Measurements from ENCODE around the gene ITPKB.

The ITPKB gene

DNA sequence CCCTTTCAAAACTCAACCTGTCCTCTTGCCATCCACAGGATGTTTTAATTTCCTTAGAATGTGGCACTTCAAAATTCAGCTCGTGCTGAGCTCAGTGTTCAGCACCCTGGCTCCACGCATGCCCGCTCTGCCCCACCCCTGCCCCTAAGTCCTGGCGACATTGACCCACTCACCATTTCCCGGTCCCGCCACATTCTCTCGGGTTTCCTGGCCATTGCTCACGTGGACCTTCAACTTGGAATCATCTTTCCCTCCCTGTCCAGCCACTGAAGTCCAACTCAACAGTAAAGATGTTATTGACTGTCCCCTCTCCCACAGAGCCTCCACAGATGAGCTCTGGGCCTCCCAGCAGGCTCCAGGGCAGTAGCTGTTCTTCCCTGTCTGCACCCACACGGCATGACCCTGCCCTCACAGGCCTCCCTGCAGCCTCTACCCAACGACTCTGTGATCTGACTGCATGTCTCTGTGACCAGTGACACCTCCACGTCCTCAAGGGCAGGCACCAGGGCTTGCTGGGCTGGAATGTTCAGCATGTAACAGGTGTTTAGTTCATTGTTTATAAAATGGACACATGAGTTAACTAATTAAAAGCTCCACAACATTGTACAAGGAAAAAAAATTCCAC, 53.8 kb downstream of the ITPKB start:
- DNase-seq (ENCODE audit: low read depth in 2 of 2) = no peak

DNA sequence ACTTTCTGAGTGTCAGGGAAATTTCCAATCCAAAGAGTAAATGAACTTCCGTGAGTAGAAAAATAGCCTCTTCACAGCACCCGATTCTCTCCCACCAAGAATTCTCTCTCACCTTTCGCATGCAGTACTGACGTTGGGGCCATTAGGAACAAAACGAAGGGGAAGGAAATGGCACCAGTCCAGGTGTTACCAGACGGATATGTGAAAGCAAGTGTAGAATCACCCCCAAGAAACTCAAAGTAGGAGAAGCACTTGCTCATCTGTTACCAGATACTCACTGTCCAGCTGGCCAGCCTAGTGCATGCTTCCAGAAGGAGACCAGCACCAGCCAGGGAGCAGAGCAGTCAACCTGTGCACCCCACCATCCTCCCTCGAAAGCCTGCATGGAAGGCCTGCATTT, 55.1 kb downstream of the ITPKB start:
- DNase-seq (ENCODE audit: low read depth in 2 of 2) = no peak

DNA sequence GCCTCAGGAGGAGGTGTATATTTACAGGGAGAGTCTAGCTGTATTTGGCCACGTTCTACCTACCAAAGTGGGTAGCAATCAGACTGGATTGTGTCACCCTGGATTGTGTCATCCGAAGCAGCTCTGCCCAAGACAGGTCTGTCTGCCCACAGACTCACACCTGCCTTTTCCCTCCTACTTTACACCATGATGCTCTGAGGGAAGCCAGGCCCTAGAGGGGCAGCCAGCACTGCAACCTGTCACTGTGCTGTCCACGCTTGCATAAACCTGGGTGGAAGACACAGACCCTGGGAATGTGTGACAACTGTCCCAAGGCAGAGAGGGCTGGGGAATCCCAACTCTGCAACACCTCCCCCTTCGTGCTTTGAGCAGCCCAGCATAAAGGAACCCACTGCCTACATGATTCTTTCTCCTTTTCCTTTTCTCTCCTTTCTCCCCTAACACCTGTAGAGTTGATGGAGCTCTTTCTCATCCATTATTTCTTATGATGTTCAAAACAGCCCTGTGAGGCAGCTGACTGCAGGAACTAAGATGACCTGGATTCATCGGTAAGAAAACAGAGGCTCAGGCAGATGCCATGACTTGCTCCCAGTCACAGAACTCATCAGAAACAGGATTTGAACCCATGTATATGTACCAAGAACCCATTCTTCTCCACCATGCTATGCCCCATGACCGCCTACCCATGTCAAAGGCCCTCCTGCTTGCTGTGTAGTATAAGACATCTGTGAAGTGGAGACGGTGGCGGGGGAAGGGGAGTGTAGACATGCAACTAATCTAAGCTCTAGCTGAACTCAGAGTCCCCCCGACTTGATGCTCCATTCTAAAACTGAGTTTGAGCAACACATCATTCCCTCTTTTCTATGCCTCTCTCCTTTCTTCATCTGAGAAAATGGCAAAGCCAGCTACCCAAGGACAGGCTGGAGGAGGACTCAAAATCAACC, 55.9 kb downstream of the ITPKB start:
- DNase-seq (ENCODE audit: low read depth in 2 of 2) = no peak

DNA sequence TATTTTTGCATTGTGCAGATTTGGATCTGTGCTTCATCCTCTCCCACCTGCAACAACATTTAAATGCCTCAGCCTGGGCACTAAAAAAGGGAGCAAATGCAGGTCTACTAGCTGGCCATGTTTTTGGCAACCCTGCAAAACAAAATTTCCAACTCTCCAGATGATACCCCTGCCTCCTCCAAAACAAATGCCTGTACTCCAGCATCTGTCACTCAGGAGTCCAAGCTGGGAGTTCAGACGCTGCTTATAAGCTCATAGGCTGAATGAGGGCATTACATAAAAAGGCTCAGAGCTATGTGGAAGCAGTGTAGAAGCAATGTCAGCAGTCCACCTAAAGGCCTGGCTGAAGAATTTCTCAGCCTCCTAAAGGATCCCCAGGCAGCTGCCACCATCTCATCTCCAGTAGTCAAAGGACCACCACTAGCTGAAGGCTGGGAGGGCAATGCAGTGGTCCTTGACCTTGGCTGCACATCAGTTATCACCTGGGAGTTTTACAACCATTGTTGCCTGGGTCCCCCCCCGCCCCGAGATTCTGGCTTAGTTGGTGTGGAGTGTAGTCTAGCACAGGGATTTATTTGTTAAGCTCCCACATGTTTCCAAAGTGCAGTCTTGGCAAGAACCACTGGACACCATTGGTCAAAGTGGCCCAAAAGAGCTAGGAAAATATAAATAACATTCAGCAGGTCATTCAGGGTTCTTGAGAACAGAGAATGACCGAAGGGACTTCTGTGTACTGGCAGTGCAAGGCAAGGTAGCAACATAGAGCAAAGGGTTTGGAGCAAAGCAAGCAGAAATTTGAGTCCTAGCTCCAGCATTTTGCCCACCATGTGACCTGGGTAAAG, 57.2 kb downstream of the ITPKB start:
- no peak for DNase-seq (ENCODE audit: low read depth in 2 of 2)

DNA sequence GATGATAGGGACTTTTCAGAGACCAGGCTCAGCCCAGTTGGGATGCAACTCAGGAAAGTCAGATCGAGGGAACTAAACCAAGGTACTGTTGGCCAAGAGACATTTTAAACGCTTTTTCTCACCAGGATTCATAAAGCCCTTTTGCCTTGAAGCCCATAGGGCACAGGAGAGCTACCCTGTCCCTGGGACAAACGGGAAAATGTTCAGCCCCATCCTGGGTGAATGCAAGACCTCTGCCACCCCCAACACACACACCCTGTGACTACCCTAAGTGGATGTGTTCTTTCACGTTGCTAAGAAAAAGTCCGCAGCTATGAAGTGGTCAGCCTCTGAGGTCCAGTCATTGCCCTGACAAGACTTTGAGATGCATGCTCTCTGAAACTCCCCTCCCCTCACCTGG, 58.4 kb downstream of the ITPKB start:
- DNase-seq (ENCODE audit: low read depth in 2 of 2) = no peak

DNA sequence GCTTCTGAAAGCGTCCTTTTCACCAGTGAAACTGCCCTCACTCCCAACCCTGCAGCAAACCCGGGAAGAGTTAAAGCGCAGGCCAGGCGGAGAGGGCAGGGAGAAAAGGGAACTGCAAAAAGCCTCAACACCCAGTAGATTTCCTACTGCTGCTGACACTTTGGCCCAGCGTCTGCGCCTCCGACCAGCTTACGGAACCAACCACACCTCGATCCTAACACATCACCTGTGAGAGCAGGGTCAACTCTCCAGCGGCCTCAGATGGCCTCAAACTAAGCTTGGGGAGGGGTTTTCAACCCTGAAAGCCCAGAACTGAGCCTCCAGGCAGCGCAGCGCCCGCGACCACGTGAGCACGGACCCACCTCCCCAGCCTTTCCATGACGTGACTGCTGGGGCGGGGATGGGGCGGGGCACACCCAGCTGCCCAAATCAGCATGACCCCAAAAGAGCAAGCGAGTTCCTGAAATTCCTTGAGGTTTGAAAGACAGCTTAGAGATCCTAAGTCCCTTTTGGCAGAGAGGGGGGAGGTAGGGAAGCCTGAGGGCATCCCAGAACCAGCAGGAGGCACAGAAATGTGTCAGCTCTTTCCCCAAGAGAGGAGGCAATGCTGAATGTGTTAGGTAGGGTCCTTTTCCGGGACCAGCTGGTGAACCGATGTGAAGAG, 59.1 kb downstream of the ITPKB start:
- DNase-seq (ENCODE audit: low read depth in 2 of 2) = peak; percentile 68 to 77

DNA sequence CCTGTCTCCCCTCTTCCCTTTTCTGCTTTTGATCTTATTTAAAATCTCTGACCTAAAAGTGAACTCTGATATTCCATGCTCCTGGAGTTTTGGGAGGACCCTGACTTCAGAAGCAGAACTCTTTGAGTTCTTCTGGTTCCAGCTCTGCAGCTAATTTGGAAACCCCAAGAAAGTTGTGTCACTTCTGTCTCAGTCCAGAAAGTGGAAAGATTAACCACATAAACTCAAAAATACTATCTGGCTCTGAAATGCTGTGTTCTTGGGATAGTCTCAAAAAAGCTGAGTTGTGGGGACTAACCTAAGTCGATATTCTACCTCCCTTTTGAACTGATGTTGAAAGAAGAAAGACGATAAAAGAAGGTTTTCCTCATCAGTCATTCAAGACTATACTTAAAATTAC, 59.8 kb downstream of the ITPKB start:
- no peak for DNase-seq (ENCODE audit: low read depth in 2 of 2)

DNA sequence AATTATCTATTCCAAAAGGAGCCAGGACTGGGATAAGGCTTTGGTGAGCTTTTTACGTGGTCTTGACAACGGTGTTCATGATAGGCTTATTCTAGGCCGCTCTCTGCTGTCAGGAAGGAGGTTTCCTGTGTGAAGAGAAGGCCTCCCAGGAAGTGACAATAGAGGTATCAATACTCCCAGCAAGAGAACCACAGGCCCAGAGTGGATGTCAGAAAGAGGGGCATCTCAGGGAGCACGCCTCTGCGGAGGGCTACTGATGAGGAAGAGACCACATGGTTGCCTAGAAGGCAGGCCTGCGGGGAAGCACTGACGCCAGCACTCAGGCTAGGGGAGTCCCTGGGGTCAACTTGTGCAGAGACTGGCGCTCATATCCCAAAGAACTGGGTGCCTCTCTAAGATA, 60.4 kb downstream of the ITPKB start:
- no peak for DNase-seq (ENCODE audit: low read depth in 2 of 2)

DNA sequence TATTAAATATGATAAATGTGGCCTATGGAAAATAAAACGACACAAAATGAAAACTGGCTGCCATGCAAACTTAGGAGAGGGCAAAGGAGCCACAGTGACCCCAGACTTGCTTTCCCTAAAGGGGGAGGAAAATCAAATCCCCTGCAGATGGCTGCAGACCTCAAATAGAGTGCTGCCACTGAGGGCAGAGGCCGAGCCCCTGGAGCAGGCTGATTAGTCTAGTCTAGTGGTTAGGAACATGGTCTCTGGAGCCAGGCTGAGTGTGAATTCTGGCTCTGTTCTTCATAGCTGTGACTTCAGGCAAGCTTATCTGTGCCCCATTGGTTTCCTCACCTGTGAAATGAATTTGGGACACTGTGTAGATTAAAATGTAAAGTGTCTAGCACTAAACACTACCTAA, 60.8 kb downstream of the ITPKB start:
- no peak for DNase-seq (ENCODE audit: low read depth in 2 of 2)

DNA sequence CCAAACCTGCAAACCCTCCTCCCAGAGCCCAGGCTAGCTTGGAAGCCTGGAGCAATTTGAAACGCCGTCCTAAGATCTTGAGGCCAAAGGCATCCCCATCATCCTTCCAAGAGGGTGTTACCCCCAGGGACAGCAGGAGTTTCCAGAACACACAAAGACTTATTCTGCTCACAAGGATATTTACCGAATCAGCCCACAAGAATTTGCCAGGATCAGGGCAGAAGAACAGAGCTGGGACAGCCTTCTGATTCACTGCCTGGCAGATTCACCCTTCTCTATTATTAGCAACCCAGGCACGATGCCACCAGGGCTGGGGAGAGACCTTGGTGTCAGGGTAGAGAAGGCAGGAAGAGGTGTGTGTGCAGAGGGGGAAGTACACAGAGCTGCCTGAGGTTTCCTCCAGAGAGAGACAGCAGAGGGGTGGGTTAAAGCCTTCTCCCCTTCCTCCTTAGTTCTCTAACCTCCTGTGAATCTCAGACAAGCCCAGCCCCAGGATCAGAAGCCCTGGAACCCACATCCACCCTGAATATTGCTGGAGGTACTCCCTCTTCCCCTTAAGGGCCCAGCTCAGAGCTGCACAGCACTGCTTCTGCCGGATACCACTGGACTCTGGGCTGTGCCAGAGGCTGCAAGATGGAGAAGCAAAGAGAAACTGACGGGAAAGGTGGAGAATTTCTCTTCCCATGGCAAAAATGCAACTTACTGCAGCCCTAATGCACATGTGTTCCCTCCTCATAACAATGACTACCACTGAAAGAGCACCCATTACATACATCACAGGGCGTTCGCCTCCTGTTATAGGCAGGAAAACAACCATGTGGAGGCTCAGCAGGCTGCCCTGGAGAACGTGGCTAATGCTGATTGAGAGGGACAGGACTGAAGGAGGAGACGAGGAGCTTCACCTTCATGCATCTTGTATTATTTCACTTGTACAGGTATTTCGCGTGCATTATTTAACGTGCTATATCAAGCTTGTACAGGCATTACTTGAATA, 61.8 kb downstream of the ITPKB start:
- DNase-seq (ENCODE audit: low read depth in 2 of 2) = peak in 1 of 2 donors; percentile 49

DNA sequence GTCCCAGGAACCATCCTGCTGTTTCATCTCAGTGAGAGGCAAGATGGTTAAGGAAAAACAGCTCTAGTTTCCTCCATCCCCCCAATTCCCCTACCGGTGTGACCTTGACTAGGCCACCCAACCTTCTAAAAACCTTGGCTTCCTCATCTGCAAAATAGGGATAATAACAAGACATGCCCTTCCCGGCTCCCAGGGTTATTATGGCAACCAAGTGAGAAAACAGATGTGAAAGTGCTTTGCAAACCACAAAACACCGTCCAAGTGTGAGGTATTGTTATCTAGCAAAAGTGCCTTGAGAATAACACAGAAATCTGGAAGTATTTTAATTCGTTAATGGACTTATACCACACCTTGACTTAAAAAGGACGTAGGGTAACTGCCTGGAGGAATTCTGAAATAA, 62.7 kb downstream of the ITPKB start:
- DNase-seq (ENCODE audit: low read depth in 2 of 2) = no peak

DNA sequence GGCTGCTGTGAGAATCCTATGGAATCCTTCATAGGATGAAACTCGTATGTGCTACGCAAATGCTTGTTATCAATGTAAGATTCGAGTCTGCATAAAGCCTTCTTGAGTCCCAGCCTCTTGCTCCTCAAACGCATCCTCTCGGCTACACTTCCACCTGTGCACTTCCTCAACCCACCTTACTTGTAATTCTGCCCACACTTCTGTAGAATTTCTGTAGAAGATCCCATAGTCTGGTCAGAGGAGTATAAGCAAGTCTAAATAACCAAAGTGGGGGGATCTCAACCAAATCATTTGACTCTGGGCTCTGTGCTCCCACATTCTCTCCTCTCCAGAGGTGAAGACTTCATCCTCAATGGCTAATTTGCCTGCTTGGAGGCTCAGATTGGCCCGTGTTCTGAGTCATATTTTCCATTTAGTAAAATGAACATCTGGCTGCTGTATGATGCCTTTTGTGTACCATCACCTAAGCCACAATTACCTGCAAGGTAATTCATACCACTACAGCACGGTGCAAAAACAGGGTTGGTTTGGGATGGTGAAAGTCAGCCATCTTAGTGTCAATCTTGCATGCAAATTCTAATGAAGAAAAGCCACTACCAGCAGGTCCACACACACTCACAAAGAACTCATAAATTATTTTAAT, 63.2 kb downstream of the ITPKB start:
- DNase-seq (ENCODE audit: low read depth in 2 of 2) = no peak

DNA sequence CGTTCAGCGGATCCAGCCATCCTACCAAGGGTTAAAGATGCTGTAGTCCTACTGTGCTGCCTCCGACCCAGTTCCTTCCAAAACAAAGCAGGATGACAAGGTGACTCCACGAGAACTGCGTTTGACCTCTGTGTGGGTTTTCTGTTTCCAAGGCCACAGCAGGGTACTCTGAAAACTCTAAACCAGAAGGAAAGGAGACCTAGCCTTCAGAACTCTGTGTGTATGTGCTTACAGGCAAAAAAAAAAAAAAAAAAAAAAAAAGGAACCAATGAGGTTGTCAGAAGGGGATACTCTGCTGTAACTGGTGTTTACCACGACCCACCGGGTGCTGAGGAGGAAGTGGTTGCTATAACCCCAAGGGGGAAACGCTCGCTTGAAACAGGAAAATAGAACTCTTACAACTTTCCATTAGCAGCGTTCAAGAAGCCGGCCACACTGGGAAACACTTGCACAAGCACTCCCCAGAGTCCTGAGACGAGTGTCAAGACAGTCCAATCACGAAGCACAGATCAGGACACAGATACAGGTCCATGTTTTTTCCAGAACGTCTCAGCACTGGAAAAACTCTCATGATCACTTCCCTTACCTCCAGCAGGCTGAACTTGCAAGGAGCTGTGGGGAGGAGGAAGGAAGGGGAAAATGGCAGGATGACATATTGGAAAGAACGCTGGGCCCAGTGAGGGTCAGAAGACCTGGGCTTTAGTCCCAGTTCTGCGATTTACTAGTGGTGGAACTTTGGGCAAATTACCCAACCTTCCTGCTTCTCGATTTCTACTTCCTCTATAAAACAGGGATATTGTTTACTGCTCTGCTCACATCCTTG, 64.0 kb downstream of the ITPKB start:
- no peak for DNase-seq (ENCODE audit: low read depth in 2 of 2)

DNA sequence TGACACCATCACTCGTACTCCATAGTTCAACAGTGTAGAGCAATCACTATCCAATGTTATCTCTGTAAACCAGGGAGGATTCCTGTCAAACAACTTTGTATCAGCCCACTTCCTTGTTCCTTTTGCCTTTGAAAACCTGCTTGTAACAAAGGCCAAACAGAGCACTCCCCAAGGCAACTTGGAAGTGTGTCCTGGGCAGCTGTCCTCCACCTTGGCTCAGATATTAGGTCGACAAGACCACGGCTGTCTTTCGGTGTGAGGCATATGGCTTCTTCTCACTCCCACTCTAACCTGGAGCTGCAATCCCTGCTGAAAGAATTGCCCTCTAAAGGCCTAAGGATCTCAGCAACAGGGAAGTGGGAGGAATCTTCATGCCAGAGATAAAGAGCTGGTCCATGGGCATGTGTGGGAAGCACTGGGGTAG, 66.7 kb downstream of the ITPKB start:
- no peak for DNase-seq (ENCODE audit: low read depth in 2 of 2)

DNA sequence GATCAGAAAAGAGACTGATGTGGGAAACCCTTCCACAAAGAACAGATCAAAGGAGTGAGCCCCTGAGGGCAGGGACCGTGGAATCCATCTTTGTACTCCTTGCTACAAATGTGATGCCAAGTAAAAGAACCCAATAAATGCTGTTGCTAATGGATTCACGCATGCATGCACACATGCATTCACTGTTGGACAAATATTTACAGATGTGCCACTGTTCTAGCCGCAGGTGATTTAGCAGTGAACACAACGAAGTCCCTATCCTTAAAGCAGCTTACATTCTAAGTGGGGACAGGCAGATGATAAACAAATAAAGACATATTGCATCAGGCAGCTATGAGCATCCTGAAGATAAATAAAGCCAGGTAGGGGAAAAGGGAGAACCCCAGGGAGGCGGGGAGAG, 67.8 kb downstream of the ITPKB start:
- no peak for DNase-seq (ENCODE audit: low read depth in 2 of 2)

DNA sequence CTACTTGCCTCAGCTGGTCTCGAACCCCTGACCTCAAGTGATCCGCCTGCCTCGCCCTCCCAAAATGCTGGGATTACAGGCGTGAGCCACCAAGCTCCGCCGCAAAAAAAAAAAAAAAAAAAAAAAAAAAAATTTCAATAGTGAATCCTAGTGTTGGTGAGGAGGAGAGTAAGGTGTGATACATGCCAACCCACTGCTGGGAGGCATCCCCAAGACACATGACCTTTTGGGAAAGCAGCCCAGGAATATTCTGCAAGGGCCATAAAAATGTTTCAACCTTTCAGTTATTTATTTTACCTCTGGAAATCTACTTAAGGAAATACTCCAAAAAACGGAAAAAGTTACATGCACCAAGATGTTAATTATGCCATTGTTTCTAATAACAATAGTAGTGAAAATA, 69.0 kb downstream of the ITPKB start:
- DNase-seq (ENCODE audit: low read depth in 2 of 2) = no peak

DNA sequence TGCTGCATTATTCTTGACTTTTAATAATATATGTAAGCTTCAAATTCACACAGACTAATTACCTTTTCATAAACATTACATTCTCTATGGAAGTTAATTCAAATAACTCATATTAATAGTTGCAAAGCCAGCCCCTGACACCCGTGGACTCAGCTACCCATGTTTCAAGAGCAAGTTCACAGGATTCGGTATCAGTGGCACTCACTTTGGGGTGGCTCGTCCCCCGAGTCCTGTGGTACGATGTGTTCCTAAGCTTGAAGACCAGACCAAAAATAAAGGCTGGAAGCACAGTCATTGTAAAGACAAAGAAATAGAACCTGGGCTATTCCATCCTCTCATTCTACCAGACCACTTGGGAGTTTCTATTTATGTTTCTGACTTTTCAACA, 70.9 kb downstream of the ITPKB start:
- DNase-seq (ENCODE audit: low read depth in 2 of 2) = no peak

DNA sequence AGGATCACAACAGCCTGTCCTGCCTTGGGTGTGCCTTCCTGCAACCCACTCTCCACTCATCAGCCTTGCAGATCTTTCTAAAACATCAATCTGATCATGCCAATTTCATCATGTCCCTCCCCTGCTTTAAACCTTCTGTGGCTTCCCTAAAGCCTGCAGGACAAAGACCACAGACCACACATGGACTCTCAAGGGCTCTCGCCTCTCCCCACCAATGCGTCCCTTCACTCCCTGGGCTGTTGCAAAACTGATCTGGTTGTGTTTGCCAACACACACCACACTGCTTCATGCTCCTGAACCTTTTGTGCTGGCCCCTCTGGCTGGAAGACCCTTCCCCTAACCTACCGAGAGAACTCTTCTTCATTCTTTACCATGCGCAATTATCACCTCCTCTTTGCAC, 72.4 kb downstream of the ITPKB start:
- no peak for DNase-seq (ENCODE audit: low read depth in 2 of 2)

DNA sequence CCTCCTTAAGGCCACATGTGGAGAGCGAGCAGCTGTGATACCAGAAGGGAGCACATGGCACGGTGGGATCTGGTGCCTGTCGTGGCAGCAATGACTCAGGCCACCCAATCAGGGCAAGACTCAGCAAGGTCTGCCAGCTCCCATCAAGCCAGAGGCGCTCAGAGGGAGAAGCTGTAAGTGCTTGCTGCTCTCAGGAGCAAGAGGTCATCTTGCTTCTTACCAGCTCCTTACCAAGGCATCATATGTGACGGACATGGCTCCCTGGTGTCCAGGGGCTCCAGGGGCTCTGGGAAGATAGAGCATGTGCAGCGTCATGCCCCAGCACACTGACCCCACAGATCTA, 72.9 kb downstream of the ITPKB start:
- no peak for DNase-seq (ENCODE audit: low read depth in 2 of 2)
